Esophagus squamous epithelium (tissue), 4 donors: ENCODE data around the gene ZFPM1.

Source experiments
- POLR2A ChIP-seq, 4 donors: fragments of 450-650 bp; IDR thresholded peaks; one replicate each; pipeline ENCODE4 v1.6.1; 2017; ENCODE audit warnings: antibody characterized with exemption in 4 of 4, mild to moderate bottlenecking in 4 of 4, moderate library complexity in 3 of 4
- TF ChIP-seq, protein P1 (sequence below), 6 experiments: fragments of 450-650 bp in 4 of 6; fragments of 200-600 bp in 2 of 6; sonication (generic) in 2 of 6; IDR thresholded peaks; one replicate each; pipeline ENCODE4 v1.5.1; 2016 to 2019; ENCODE audit warnings: antibody characterized with exemption in 6 of 6, mild to moderate bottlenecking in 4 of 6, moderate library complexity in 4 of 6

DNA sequence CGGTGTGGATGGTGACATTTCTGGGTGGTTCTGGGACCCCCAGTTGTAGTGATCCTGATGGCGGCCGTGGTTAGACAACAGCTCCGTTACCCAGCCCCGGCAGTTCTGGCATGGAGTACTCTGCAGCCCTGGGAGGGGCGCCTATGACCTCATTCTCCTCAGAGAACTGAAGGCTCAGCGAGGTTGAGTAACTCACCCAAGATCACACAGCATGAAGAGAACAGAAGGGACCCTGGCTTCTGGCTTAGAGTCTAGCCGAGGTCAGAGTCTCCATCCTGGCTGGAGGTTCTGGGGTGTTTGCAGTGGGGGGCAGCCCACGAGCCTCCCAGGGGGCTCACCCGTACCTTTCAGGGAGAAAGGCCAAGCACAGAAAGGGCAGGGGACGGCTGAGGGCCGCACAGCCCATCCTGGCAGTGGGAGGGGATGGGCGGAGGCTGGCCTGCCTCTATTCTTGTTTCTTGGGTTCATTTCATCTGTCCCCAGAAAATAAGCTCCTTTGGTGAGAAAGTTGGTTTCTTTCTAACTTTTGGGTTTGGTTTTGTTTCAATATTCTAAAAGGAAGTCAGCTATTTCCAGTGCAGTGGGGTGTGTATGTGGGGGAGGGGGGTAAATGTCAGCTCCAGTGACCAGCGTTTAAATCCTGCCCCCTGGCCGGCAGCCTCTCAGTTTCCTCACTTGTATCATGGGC, 13.2 kb downstream of the ZFPM1 start:
- TF ChIP-seq, protein P1, sequence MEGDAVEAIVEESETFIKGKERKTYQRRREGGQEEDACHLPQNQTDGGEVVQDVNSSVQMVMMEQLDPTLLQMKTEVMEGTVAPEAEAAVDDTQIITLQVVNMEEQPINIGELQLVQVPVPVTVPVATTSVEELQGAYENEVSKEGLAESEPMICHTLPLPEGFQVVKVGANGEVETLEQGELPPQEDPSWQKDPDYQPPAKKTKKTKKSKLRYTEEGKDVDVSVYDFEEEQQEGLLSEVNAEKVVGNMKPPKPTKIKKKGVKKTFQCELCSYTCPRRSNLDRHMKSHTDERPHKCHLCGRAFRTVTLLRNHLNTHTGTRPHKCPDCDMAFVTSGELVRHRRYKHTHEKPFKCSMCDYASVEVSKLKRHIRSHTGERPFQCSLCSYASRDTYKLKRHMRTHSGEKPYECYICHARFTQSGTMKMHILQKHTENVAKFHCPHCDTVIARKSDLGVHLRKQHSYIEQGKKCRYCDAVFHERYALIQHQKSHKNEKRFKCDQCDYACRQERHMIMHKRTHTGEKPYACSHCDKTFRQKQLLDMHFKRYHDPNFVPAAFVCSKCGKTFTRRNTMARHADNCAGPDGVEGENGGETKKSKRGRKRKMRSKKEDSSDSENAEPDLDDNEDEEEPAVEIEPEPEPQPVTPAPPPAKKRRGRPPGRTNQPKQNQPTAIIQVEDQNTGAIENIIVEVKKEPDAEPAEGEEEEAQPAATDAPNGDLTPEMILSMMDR (IDR thresholded peaks at IDR 0.05) = no peak
- TF ChIP-seq POLR2A (IDR thresholded peaks at IDR 0.05) = no peak
